Measurements from ENCODE around the gene RASAL1. TPM values are rescaled to one million over a fixed set of nuclear protein-coding genes. Genes with fewer than 3 reads are reported as not detected.
"Not testable (repeated sequence)": the region's sequence is repeated elsewhere in the genome, so short reads cannot be mapped to it uniquely, and the experiment has no call there.

Gene RASAL1
- total RNA-seq, 2 donors from 2014 or later = not detected

DNA sequence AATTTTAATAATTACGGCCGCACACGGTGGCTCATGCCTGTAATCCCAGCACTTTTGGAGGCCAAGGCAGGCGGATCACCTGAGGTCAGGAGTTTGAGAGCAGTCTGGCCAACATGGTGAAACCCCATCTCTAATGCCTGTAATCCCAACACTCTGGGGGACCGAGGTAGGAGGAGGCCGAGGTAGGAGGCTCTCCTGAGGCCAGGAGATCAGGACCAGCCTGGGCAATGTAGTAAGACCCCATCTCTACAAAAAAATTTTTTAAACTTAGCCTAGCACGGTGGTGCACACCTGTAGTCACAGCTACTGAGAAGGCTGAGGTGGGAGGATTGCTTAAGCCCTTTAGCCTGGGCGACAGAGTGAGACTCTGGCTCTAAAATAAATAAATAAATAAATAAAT is 8.4 kb upstream of the RASAL1 start:
- intact Hi-C loops (cut with DNase I) = no loop called here
- DNase-seq (ENCODE audit: low spot score) = no peak

DNA sequence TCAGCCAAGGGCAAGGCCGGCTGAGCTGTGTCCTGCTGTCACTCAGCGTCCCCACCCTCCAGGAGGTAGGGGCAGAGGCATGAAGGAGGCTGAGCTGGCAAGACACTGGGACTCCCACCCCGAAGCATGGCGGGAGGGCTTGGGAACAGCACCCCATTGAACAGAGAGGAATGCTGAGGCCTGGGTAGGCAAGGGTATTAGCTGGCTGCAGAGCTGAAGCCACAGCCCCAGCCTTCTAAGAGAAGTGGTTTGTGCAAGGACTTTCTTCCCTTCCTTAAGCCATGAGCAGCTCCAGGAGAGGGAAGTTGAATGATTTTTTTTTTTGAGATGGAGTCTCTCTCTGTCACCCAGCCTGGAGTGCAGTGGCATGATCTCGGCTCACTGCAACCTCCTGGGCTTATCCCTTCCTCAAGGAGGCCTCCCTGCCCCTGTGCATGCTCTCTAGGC is 7.3 kb upstream of the RASAL1 start:
- intact Hi-C loops (cut with DNase I) = no loop called here
- no peak for DNase-seq (ENCODE audit: low spot score)

DNA sequence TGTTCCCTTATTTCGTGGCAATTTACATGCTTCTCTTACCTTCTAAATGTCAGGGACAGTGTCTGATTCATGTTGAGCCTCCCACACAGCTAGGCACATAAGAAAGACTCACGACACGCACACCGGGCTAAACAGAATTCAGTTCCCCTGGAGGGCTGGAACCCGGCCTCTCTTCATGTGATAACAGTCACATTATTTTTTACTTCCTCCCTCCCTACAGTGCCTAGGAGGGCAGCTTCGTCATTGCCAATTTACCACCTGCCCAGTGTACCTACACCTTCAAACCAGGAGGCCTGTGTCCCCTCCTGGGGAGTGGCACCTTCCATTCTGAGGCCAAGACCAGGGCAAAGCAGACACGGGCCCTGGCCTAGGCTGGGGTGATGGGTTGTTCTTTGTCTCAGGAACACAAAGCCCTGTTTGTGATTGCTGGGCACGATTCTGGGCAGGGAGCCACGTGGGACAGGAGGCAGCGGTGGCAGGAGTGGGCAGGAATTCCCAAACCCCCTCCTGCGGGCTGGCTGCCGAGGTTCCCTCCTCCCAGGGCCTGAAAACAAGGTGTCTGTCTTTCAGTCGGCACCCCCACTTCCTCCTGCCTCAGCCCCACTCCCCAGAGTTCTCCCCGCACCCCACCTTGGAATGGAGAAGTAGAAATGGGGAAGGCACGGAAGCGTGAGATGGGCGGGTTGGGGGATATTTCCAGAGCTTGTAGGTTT is 6.8 kb upstream of the RASAL1 start:
- intact Hi-C loops (cut with DNase I) = no loop called here
- DNase-seq (ENCODE audit: low spot score) = no peak

DNA sequence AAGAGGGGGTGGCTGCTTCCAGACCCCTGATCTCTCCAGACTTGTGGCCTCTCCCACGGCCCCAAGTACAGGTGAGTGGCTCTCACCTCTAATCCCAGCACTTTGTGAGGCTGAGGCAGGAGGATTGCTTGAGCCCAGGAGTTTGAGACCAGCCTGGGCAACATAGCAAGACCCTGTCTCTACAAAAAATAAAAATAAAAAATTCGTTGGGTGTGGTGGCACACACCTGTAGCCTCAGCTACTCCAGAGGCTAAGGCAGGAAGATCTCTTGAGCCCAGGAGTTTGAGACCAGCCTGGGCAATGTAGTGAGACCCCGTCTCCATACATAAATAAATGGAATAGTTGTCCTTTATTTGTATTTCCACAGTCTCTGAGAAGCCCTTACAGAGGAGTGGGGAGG is 6.2 kb upstream of the RASAL1 start:
- intact Hi-C loops (cut with DNase I) = not testable (repeated sequence)

DNA sequence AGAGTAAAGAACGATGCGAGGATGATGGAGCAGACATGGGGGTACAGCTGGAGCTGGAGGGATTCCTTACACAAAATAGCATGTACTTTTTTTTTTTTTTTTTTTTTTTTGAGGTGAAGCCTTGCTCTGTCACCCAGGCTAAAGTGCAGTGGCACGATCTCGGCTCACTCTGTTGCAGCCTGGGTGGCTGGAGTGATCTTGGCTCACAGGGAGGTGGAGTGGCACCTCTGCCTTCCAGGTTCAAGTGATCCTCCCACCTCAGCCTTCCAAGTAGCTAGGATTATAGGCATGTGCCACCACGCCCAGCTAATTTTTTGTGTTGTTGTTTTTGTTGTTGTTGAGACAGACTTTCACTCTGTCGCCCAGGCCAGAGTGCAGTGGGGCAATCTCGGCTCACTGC is 5.1 kb upstream of the RASAL1 start:
- intact Hi-C loops (cut with DNase I) = no loop called here
- DNase-seq (ENCODE audit: low spot score) = no peak

More for the DNA sequence above, 6.2 kb upstream of the RASAL1 start:
- DNase-seq (ENCODE audit: low spot score) = not testable (repeated sequence)

DNA sequence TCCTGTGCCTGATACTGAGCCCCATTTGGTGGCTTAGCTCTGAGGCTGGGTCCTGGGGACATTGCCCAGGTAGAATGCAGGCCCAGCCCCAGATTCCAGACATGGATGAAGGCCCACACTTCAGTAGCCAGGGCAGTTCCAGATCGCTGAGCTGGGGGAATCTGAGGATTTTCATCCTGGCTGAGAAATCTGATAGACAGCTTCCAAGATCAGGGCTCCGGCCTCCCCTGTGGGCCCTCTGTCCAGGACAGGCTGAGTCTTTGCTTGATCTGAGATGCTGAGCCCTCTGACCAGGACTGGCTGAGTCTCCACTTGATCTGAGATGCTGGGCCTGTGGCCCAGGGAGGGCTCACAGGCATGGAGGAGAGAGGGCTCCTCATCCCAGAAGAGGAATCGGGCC is 3.3 kb upstream of the RASAL1 start:
- intact Hi-C loops (cut with DNase I) = no loop called here
- DNase-seq (ENCODE audit: low spot score) = no peak

DNA sequence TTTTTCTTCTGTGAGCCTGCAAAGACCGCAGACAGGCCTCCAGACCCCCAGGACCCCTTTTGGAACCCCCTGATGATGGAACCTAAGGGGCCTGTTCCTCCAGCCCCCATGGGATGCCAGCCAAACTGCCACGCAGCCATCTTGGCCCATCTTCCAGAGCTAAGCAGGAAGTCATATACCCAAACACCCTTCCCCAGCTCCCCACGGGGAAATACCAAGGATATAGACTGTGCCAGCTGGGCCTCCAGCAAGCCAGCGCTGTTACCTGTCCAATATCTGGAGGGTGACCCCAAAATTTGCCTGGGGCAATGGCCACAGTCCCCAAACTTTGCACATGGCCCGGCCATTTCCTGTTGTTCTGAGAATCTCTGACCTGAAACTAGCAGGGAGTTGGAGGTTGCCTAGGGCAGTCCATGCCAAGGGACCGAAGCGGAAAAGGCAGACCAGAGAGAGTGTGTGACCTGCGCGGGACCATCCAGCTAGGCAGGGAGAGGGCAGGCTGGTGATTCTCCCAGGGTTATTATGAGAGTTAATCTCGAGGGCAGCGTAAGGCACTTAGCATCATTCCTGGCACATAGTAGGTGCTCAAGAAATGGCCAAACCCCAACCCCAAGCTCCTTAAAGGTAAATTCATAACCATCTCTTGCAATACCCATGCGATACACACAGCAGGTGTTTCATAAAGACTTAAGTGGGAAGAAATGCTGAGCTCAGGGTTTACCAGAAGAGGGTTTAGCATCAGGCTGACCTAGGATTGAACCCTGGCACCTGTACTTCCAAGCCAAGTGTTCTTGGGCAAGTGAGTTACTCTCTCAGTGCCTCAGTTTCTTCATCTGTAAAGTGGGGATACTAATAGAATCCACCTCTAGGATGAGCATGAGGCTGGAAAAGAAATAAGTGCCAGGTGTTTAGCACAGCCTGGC is 2.6 kb upstream of the RASAL1 start:
- no peak for DNase-seq (ENCODE audit: low spot score)
- intact Hi-C loops (cut with DNase I) = no loop called here

DNA sequence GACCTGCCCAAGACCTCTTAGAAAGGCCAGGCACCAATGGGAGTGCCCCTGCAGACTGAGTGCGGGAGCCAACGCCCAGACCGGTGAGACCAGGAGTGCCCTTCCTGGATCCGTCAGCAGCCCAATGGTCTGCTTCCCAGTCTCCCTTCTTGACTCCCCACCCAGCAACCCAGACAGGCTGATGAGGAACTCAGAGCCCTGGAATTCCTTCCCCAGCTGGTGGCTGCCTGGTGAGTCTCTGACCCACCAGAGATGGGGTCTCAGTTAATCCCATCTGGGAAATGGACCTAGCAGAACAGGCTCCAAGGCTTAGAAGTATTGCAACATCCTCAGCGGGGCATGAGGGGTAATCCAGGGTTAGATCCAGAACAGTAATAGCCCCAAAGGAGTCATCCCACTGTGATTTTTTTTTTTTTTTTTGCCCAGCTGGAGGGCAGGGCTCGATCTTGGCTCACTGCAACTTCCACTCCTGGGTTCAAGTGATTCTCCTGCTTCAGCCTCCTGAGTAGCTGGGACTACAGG is 1.5 kb upstream of the RASAL1 start:
- no peak for DNase-seq (ENCODE audit: low spot score)
- intact Hi-C loops (cut with DNase I) = no loop called here

DNA sequence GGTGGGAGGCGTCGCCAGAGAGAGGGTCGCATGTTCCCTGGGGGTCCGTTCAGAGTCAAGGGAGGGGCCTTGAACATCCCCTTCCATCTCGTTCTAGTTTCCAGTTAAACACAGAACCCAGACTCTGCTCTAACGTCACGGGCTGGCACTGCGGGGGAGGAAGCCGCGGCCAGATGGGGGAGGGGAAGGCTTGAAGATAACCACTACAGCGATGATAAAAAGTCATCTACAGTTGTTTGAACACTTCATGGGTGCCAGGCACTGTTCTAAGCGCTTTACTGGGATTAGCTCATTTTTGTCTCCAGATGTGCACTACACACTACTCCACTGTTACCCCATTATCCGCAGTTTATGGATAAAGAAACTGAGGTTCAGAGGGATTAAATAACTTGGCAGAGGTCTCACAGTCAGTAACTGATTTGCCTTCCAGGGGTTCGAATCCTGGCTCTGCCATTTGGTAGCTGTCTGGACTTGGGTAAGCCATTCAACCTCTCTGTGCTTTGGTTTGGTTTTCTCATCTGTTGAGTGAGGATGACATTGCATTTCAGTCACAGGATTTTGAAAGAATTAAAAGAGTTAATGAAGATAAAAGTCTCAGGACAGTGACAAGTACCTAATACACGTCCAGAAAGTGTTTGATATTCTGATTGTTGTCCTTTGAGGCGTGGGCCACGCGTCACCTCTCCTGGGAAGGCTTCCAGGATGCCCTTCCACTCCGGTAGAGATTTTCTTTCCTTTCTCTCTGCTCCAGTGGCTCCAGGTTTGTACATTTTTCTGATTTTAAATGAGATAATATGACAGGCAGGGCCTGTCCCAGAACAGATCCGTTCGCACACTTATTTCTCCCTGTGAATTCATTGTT is 798 bp upstream of the RASAL1 start:
- no peak for DNase-seq (ENCODE audit: low spot score)
- intact Hi-C loops (cut with DNase I) = no loop called here

DNA sequence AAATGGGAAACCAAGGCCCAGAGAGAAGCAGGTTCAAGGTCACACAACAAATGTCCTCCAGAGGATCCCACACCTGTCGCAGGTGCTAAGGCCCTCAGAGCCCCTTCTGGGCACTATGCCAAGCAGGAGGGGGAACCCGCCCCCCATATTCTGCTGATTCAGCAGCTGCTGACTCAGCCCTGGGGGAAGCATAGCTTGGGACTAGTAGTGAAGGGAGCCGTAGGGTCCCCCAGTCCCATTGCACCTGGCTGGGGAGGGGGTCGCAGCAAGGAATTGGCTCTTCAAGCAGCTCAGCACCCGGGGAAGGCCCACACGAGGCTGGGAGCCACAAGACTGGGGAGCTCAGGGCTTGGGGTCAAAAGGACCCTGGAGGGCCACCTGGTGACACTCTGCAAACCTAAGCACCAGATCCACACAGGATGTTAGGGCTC is 1.0 kb downstream of the RASAL1 start:
- no peak for DNase-seq (ENCODE audit: low spot score)
- intact Hi-C loops (cut with DNase I) = no loop called here

DNA sequence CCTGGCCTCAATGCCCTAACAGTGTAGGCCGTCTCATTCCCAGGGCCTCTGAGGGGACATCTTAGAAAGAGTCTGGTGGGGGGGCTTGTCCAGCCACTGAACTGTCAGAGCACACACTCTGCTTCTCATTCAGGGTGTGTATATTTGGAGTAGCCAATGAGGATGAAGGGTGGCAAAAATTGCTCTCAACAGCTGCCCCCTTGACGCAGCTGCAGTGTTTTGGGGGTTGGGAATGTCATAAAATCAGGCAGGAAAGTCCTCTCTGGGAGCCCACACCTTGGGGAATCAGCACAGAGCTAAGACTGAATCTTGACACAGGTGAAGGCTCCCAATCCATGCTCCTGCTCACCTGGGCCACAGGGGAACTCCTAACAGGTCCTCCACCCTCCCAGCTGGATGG is 1.5 kb downstream of the RASAL1 start:
- intact Hi-C loops (cut with DNase I) = no loop called here
- no peak for DNase-seq (ENCODE audit: low spot score)

DNA sequence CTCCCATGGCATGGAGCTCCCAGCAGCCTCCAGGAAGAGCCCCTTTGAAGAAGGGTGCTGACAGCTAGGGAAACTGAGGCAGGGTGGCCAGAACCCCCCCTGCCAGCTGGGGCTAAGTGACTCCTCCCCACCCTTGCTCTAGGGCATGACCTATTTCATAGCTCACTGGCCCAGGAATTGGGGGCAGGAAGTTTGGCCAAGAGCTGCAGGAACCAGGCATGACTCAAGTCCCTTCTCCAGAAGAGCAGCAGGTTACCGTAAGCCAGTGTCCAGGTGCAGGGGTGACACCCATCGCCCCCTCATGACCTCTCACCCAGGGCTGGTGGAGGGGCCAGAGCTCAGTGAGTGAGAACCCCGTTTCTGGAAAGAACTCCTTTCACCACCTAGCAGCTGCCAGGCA is 1.9 kb downstream of the RASAL1 start:
- intact Hi-C loops (cut with DNase I) = no loop called here

DNA sequence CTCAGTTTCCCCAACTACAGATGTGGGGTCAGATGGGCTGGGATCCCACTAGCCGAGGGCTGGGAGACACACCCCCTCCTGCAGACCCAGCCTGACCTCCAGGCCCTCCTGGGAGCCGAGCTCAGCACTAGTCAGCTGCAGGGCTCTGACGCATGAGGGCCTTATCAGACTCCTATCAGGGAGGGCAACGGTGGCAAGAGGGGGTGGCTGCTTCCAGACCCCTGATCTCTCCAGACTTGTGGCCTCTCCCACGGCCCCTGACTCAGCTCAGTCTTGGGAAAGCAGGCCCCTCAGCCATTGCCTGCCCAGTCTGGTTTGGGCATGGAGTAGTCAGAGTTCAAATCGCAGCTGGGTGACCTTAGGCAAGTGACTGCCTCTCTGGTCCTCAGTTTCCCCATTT is 2.5 kb downstream of the RASAL1 start:
- intact Hi-C loops (cut with DNase I) = no loop called here

More for the DNA sequence above, 1.9 kb downstream of the RASAL1 start:
- no peak for DNase-seq (ENCODE audit: low spot score)

DNA sequence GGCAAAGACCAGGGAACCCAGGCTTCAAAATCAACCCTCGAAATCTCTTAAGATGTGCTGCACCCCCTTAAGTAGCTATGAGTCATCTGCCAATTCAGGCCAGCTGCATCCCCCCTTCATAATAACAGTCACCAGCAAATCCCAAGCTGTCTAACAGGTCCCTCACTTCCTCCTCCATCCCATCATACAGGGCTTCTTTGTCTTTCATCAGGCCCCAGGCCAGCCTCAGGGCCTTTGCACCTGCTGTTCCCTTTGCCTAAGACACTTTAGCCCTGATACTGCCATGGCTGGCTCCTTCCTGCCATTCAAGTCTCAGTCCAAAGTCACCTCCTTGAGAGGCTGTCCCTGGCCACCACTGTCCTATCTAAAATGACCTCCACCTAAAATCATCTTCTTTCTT is 4.0 kb downstream of the RASAL1 start:
- DNase-seq (ENCODE audit: low spot score) = no peak
- intact Hi-C loops (cut with DNase I) = no loop called here

More for the DNA sequence above, 2.5 kb downstream of the RASAL1 start:
- DNase-seq (ENCODE audit: low spot score) = no peak

DNA sequence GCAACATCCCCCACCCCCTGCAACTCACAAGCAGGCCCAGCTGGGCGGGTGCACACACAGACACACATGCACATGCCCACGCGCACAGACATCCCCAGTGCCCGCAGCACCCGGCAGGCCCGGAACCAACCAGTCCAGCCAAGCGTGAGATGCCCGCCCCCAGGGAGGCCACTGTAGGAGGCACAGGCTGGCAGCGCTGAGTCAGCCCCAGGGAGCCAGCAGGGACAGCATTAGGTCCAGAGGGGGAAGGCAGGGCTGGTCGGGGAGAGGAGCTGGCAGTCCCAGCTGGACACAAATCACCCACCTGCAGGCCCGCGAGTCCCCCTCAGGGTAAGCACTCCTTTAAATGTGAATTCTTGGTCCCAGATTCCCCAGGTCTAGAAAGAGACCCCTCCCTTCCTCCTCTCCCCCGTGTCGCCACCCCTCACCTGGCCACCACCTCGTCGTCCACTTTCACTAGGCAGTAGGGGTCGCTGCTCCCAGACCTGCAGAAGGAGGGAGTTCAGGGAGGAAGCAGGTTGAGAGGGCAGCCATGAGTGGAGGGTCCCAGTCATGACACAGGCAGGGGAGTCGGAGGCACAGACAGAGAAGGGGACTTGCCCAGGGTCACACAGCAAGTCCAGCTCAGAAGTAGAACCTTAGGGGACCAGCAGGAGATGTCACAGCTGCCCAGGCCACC is 5.0 kb downstream of the RASAL1 start:
- intact Hi-C loops (cut with DNase I) = no loop called here
- DNase-seq (ENCODE audit: low spot score) = no peak

DNA sequence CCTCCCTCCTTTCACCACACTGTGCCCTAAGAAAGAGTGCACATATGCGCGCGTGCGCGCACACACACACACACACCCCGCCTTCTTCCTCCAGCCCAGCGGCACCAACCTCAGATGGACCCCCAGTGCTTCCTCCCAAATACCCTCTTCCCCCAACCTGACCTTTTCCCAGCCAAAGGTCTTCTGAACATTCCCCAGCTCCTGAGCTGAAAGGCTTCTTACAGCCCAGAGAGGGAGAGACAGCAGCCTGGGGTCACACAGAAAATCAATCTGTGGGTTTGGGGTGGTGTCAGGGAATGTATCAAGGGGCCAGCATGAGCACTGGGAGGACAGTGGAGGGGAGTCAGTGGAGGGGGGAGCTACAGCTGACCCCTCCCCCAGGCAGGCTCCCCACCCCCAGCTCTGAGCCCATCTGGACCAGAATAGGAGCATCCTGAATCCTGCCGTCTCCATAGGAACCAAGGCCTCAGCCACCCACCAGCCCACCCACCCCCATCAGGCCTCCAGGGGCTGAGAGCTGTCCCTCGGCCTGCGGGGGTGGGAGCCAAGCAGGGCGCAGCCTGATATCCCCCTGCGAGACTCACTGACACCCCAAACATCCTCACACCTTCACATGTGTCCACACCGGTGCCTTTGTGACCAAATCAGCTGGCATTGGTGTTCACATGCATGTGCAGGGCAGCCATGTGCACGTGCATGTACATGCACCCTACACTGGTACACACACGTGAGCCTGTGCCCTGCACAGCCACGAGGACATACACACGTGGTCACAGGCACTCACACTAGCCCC is 5.7 kb downstream of the RASAL1 start:
- no peak for DNase-seq (ENCODE audit: low spot score)
- intact Hi-C loops (cut with DNase I) = no loop called here

DNA sequence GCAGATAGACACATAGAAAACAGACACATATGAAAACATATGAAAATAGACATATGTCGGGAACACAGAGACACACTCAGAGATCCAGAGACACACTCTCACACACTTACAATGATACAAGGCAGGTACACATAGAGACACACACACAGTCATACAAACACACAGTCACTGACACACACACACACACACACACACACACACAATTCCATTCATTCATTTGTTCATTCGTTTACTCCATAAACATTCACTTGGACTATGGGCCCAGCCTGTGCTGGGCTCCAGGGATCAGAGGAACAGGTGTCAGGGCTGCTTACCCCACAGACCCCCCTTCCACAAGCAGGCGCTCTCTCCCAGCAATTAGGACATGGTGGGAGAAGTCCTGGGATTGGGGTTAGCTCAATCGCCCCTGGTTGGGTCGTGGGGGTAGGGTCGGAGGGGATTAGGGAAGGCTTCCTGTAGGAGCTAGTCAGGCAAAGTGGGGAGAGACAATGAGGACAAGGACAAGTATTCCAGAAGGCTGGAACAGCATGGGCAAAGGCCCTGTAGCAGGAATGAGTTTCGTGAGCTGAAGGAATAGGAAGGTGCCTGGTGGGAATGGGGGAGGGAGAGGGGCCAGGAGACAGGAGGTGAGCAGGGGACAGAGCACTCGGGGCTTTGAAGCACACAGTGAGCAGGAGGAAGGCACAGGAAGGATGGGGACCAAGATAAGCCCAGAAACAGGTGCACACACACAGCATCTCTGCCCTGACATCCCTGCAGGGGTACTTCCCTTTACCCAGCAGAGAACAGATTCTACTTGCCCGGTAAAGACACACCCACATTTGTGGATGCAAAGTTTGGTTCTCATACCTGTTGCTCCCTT is 6.5 kb downstream of the RASAL1 start:
- intact Hi-C loops (cut with DNase I) = no loop called here

More for the DNA sequence above, 6.5 kb downstream of the RASAL1 start:
- DNase-seq (ENCODE audit: low spot score) = no peak
